ENCODE measurements around the gene AKTIP.

AKTIP gene

GRCh38 chr16:53476867-53477266 lies 26.1 kb downstream of the AKTIP start:
- DNase-seq: no peak

- peak; percentile 12 for DNase-seq
Observed at GRCh38 chr16:53465606-53466280, 37.3 kb downstream of the AKTIP start.

- DNase-seq: no peak
Observed at GRCh38 chr16:53458635-53459034, 44.4 kb downstream of the AKTIP start.

GRCh38 chr16:53457670-53458069 lies 45.3 kb downstream of the AKTIP start:
- DNase-seq: peak; percentile 2

- no peak for DNase-seq
Observed at GRCh38 chr16:53456625-53457024, 46.4 kb downstream of the AKTIP start.

GRCh38 chr16:53453928-53454327 lies 49.1 kb downstream of the AKTIP start:
- DNase-seq: no peak

- DNase-seq: no peak
Observed at GRCh38 chr16:53449816-53450517, 53.0 kb downstream of the AKTIP start.

- DNase-seq: no peak
Observed at GRCh38 chr16:53446090-53446489, 56.9 kb downstream of the AKTIP start.

- no peak for DNase-seq
Observed at GRCh38 chr16:53445534-53445933, 57.5 kb downstream of the AKTIP start.
